ENCODE results near the gene IZUMO2. TPM values are rescaled to one million over a fixed set of nuclear protein-coding genes. Genes with fewer than 3 reads are reported as not detected.

Gene IZUMO2
- total and polyA plus RNA-seq, 7 donors: not detected

DNA sequence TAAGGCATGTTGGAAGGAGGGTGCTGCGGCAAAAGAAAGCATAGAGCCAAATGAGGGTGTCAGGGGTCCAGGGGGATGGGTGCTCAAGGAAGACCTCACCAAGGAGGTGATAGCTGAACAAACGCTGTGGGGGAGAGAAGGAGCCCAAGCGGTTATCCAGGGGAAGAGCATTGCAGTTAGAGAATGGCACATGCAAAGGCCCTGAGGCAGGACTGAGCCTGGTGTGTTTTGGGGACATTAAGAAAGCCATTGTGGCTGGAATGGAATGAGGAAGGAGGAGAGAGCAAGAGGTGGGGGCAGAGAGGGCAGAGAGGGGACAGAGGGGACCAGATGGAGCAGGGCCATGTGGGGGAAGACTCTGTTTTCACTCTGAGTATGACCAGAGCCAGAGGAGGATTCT is 34.3 kb upstream of the IZUMO2 start:
- peaks cover 11% of the 10 kb centered on the region for H3K4me1 ChIP-seq
- H3K9me3 ChIP-seq: no peaks in the 10 kb centered on the region
- H3K27me3 ChIP-seq (ENCODE audit: insufficient read depth in 3 of 3, low read length in 2 of 3): no peaks in the 10 kb centered on the region
- TF ChIP-seq, protein P1, sequence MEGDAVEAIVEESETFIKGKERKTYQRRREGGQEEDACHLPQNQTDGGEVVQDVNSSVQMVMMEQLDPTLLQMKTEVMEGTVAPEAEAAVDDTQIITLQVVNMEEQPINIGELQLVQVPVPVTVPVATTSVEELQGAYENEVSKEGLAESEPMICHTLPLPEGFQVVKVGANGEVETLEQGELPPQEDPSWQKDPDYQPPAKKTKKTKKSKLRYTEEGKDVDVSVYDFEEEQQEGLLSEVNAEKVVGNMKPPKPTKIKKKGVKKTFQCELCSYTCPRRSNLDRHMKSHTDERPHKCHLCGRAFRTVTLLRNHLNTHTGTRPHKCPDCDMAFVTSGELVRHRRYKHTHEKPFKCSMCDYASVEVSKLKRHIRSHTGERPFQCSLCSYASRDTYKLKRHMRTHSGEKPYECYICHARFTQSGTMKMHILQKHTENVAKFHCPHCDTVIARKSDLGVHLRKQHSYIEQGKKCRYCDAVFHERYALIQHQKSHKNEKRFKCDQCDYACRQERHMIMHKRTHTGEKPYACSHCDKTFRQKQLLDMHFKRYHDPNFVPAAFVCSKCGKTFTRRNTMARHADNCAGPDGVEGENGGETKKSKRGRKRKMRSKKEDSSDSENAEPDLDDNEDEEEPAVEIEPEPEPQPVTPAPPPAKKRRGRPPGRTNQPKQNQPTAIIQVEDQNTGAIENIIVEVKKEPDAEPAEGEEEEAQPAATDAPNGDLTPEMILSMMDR (IDR thresholded peaks at IDR 0.05): no peak
- DNase-seq (no peak), ATAC-seq (no peak)
- H3K36me3 ChIP-seq (ENCODE audit: insufficient read depth in 1 of 2, low read depth in 1 of 2): no peaks in the 10 kb centered on the region
- WGBS, 3 donors: 70 to 85% (median 74%) methylated on average over 3 of the region's 3 CpGs
- intact Hi-C loops (cut with DNase I): no loop called here
- H3K4me3 ChIP-seq: no peak overlapping the region
- no peak overlapping the region for H3K27ac ChIP-seq

DNA sequence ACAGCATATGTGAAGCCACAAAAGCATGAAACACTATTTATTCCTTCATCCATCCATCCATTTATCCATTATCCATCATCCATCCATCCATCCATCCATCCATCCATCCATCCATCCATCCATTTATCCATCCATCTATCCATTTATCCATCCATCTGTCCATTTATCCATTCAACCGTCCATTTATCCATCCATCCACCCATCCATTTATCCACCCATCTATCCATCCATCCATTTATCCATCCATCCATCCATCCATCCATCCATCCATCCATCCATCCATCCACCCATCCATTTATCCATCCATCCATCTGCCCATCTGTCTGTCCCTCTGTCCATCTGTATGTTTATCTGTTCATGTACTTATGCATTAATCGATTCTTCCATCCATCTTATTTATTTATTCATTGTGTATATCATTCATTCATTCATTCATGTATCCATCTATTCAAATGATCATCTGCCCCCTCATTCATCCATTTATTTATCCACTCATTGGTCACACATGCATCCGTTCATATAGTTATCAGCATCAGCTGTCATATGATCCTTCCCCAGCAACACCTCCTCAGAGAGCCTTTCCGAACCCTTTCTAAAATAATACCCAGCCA is 33.3 kb upstream of the IZUMO2 start:
- 76 to 88% (median 80%) methylated on average over 4 of the region's 4 CpGs for WGBS, 3 donors
- TF ChIP-seq, protein P1 (IDR thresholded peaks at IDR 0.05): no peak
- H3K4me3 ChIP-seq: no peak overlapping the region
- H3K9me3 ChIP-seq: no peaks in the 10 kb centered on the region
- DNase-seq (no peak), ATAC-seq (no peak)
- H3K27me3 ChIP-seq (ENCODE audit: insufficient read depth in 3 of 3, low read length in 2 of 3): no peaks in the 10 kb centered on the region
- H3K27ac ChIP-seq: no peak overlapping the region
- intact Hi-C loops (cut with DNase I): no loop called here
- H3K4me1 ChIP-seq: peaks cover 16% of the 10 kb centered on the region
- no peaks in the 10 kb centered on the region for H3K36me3 ChIP-seq (ENCODE audit: insufficient read depth in 1 of 2, low read depth in 1 of 2)

DNA sequence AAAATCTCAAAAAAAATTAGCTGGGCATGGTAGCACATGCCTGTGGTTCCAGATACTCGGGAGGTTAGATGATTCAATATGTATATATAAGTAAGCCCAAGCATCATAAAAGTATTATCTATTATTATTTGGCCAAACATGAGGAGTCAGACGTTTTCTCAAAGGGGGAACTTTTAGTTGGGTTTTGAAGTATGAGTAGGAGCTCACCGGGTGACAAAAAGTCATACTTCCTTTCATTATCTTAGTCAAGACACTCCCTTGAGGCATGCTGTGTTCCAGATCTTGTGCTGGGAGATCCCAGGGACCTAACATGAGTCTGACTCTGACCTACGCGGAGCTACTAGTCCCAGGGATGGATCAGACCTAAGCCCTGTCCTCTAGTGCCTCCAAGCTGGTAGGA is 32.1 kb upstream of the IZUMO2 start:
- Histone ChIP-seq H3K36me3 (ENCODE audit: insufficient read depth in 1 of 2, low read depth in 1 of 2) (no peaks in the 10 kb centered on the region), H3K4me3 (no peak overlapping the region), H3K9me3 (no peaks in the 10 kb centered on the region), H3K4me1 (peaks cover 19% of the 10 kb centered on the region), H3K27me3 (ENCODE audit: insufficient read depth in 3 of 3, low read length in 2 of 3) (peaks cover 0 to under 1% (median 0%) of the 10 kb centered on the region in 3 donors), H3K27ac (no peak overlapping the region)
- no peak for ATAC-seq
- TF ChIP-seq, protein P1 (IDR thresholded peaks at IDR 0.05): no peak
- intact Hi-C loops (cut with DNase I): no loop called here
- WGBS, 3 donors: 78 to 83% (median 79%) methylated on average over 5 of the region's 5 CpGs
- no peak for DNase-seq

DNA sequence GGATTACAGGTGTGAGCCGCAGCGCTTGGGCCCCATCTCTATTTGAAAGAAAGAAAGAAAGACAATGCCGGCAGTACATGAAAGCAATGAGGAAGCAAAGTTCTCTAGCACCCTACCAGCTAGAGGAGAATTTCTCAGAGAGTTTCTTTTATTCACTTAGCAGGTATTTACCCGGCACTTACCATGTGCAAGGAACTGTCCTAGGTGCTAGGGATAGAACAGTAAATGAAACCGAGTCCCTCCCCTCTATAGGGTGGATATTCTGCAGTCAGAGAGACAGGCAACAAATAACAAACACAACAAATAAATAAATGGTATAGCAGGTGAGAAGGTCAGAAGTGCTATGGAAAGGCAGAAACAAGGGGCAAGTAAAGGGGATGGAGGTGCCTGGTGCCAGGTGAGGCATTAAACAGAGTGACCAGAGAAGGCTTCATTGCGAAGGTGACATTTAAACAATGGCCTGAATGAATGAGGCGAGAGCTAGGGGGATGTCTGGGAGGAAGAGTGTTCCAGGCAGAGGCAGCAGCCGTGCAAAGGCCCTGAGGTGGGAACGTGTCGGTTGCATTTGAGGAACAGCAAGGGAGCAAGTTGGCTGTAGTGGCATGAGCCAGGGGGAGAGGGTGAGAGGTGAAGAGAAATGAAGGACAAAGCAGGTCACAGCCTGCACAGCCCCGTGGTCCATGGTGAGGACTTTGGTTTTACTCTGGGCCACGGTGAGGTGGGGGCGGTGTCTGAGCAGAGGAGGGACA is 29.6 kb upstream of the IZUMO2 start:
- intact Hi-C loops (cut with DNase I): no loop called here
- TF ChIP-seq, protein P1 (IDR thresholded peaks at IDR 0.05): no peak
- 79 to 82% (median 80%) methylated on average over 13 of the region's 13 CpGs for WGBS, 3 donors
- Histone ChIP-seq H3K36me3 (ENCODE audit: insufficient read depth in 1 of 2, low read depth in 1 of 2) (no peaks in the 10 kb centered on the region), H3K4me3 (no peak overlapping the region), H3K9me3 (no peaks in the 10 kb centered on the region), H3K27me3 (ENCODE audit: insufficient read depth in 3 of 3, low read length in 2 of 3) (peaks cover 0 to 10% (median 1%) of the 10 kb centered on the region in 3 donors), H3K4me1 (peaks cover 8% of the 10 kb centered on the region), H3K27ac (no peak overlapping the region)
- no peak for DNase-seq
- ATAC-seq: no peak

Measured in psoas muscle (tissue), 8 donors.